ENCODE data around the gene NRN1.
"Not testable (repeated sequence)": the region's sequence is repeated elsewhere in the genome, so short reads cannot be mapped to it uniquely, and the experiment has no call there.

Gene NRN1

DNA sequence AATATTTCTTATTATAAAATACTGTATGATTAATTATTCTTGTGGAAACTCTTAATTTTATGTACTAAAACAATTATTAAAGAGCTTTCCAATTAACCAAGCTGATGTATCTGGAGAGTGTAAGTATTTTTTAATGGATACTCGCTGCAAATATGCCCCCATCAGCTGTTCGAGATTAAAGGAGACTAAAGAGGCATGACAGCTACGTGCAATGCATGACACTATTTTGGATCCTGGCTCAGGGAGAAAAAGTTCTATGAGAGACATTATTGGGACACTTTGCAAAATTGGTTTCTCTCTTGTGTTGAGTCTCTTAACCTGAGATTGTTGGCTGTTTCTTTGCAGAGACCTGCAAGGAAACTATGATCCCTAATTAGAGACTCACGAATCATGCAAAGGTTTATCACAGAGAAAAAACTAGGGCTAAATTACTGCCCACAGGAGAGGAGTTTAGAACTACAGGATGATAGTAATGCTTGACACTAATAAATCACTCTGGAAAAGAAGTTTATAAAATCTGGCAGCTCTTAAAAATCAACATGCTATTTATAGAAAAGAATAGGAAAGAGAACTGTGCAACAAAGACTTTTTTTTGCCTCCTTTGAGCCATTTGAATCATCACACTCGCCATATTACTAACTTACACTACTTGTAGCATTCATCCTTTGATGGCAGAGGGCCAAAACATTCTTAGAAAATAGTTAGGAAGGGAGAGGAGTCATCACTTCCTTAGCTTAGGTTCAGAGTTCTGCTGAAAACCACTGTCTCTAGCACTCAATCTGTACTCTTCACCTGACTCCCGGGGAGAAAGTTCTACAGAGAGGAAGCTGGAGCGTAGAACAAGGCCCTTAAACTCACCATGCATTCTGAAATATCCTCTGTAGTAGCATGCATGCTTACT, 25.3 kb downstream of the NRN1 start:
- DNase-seq, result no peak

DNA sequence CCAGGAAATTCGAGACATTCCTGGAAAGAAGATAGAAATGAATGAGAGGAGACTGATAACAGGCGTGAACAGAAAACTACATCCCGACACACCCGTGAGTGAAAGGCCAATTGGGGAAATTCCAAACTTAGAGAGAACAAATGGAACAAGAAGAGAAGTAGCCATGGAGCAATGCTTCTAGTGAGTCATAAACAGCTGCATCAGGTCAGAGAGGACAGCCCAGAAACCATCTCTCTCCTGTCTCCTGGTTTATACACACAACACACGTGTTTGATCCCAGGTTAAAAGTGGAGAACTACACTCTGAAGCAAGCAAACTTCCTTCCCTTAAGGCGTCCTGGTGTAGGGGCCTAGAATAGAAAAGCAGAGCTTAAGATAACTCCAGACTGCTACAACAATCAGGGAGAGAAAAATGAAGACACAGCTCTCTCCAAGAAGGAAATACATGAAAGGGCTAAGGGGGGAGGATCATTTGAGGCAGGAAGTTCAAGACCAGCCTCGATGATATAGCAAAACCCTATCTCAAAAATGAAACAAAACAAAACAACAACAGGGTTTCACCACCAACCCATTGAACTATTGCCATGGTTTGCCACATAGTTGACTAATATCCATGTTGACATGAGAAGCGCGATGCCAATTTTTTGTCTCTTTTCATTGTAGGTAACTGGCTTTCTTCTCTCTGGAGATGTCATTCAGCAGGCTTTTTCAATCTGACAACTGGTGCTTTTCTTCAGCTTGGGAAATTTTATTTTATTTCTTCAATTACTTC, 26.9 kb downstream of the NRN1 start:
- DNase-seq, result no peak

DNA sequence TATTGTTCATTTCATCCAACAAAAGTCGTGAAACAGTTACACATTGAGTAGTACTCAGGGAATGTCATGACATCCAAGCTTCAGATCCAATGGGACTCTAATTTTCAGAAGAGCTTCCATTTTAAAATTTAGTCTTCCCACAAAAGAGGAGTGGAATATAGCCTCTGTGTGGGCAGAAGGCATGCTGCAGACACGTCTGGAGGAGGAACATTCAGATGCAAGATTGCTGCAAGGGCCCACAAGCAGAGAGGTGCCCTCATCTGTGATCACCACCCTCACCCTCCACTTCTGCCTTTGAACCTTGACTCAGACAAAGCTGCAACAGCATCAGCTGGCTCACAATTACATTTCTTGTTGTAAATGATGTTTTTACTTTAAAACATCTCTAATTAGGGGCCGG, 29.9 kb downstream of the NRN1 start:
- DNase-seq, result no peak

DNA sequence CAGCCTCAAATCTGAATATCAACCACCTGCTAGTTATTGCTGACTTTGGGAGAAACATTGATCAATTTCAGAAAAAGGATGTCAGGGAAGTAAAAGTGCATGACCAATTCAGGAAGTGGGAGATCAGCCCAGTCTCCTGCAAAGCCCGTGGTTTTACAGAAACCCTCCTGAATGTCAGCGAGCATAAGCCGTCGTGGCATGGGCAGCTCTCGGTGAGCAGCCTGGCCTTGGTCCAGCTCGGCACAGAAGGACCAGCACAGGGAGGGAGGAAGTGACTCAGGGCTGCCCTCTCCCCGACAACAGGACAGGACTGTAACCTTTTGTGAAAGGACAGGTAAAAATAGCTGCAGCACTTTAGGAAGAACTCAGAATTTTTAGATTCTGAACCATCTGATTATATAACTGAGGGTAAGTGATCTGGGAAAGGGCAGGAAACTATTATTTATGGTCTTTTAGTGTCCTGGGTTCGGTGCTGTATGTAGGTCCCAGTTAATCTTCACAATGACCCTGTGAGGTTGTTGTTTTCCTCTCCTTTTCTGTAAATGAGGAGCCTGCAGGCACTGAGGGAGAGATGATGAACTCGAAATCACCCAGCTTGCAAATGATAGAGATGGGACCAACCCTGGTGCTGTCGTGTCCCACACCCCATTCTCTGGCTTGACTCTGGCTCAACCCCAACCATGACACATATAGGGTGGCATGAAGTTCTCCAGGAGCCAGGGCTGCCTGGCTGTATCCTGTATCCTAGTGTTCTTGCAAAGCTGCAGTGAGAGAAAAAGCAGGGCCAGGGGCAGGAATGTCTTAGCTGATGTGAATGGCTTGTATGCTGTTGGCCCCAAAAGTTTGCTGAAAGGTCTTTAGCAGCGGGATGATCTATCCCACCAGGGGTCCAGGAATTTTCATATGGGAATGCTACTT, 37.6 kb downstream of the NRN1 start:
- no peak for DNase-seq

DNA sequence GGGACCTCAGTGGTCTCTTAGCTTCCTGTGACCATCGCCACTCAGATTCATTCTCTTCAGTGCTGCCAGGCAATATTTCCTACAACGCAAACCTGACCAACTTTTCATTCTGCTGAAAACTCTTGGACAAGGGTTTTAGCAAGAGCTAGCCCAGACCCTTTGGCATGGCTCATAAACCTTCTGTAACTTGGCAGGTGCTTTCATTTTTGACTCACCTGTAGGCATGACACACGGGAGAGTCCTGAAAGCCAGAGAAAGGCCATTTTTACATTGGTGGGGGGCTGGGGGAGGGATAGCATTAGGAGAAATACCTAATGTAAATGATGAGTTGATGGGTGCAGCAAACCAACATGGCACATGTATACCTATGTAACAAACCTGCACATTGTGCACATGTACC, 38.7 kb downstream of the NRN1 start:
- DNase-seq, result not testable (repeated sequence)

DNA sequence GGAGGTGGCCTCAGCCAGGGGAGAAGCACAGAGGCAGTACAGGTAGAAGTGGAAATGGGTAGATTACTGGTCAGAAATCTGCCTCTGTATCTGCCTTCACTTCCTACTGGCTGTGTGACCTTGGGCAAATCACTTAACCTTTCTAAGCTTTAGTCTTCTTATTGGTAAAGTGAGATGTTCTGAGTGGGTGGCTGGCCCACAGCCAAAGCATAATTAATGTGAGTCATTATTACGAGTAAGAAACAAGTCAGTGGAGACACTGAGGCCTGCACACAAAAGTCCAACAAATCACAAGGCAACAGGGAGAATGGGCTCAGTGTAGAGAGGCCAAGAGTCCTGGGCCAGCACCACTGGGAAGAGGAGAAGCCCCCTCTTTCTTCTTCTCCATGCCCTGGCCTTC, 39.1 kb downstream of the NRN1 start:
- DNase-seq, result no peak

DNA sequence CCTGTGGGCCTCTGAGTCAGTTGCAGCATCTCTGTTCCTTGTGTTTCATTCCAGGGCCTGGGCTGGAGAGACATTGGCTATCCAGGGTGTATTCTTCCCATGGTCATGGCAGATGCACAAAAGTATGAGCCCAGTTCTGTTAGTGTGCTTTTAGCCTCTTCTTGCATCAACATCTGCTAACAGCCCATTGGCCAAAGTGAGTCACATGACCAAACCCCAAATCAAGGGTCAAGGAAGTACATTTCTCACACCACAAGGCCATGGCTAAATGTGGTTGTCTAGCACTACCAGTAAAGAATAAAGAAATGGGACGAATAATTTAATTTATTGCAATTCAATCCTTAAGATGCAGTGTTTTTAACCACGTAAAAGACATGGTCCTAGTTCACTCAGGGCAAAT, 43.9 kb downstream of the NRN1 start:
- DNase-seq, result no peak

DNA sequence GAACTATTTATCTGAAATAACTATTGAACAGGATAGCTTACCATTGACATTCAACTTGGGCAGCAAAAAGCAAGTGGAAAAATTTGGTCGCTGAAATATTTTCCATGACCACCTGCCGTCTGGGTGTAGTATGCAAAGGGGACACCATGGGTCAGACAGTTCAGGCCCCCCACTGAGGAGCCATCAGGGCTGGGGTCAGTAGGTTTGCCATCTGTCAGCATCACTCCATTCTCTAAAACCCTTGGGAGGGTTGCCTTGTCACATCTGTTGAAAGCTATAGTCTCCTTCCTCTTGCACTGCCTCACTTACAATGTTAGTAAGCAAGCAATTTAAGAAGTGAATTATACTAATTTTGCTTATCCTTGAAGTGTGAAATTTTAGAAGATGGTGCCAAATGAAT, 44.9 kb downstream of the NRN1 start:
- no peak for DNase-seq

DNA sequence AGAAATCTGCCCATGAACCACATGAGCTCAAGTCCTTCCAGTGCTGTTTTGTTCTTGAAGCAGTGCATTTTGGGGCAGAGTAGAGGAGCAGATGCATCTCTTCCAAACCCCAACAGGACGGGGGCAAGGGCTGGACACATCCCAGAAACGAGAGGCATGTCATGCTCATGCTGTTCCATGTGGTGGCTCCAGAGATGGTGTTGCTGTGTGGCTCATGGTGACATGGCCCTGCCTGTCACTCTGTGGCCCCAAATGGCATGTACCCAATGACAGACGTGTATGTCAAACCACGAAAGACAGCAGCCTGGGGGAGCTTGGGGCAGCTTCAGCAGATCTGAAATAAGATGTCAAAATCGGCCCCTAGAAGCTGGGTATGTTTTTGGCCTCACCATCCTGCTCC, 46.3 kb downstream of the NRN1 start:
- no peak for DNase-seq

DNA sequence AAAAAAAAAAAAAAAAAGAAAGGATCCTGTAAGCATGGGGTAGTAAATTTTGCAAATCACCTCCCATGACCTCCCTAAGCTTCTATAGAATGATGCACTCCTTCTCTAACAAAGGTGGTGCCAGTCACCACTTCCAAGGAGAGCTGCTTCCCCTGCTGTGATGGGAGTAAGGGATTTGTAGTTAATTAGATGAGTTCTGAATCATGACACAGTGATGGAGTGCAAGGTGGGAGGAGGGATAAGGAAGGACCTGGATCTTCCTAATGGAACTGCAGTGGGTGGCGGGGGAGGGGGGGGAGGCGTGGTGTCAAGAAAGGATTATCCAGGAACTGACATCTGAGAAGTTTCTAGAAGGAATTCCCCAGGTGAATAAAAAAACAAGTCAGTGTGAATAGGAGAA, 47.8 kb downstream of the NRN1 start:
- no peak for DNase-seq

DNA sequence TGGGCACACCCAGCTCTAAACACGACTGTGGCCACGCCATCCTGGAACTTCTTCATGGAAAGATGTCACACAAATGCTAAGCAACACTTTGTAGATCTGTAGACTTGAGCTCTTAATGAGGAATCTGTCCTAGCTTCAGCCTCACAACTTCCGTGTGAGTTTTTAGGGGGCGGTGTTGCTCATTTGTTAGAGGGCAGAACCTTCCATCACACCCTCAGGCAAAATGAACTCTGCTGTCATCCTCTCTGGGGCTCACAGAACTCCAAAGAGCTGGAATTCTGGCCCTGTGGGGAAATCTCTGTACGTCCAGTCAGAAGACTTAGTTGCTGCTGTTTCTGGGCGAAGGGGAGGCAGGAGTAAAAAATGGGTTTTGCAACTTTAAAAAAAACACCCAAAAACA, 49.8 kb downstream of the NRN1 start:
- DNase-seq, result no peak

DNA sequence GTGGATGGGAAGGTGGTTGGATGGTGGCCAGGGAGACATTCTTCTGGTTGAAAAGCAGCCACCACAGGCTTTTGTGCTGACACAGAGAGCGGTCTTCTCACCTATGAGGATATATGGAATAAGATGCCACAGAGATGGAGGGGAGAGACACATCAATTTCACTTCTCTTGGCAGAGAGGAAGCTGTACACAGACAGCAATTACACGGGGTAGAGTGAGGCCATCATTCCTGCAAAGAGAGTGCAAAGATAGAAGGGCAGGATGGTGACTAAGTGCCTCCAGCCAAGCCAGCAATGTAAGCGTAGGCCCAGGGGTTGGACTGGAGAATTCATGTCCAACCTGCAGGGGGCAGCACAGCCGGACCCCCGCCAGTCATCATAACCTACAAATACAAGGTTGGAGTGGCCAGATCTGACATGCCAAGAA, 56.4 kb downstream of the NRN1 start:
- no peak for DNase-seq

All from NCI-H446 treated with DMSO at 0.1 percent for 48 hours (cell line).